NCI-H2227 (cell line): Measurements from ENCODE around the gene REEP6.
"Not testable (repeated sequence)": the region's sequence is repeated elsewhere in the genome, so short reads cannot be mapped to it uniquely, and the experiment has no call there.

Experiments used
- DNase-seq: peaks from one replicate; lab custom pipeline; 2025; ENCODE audit not compliant: unreplicated experiment; lab: John Stamatoyannopoulos, UW

Gene REEP6

GRCh38 chr19:1471515-1472160, 19.3 kb upstream of the REEP6 start:
- peak; percentile 36 for DNase-seq

- DNase-seq: no peak
These were observed 18.5 kb upstream of the REEP6 start for GRCh38 chr19:1472231-1473084.

- no peak for DNase-seq
These were observed 17.7 kb upstream of the REEP6 start for GRCh38 chr19:1473085-1473851.

DNA sequence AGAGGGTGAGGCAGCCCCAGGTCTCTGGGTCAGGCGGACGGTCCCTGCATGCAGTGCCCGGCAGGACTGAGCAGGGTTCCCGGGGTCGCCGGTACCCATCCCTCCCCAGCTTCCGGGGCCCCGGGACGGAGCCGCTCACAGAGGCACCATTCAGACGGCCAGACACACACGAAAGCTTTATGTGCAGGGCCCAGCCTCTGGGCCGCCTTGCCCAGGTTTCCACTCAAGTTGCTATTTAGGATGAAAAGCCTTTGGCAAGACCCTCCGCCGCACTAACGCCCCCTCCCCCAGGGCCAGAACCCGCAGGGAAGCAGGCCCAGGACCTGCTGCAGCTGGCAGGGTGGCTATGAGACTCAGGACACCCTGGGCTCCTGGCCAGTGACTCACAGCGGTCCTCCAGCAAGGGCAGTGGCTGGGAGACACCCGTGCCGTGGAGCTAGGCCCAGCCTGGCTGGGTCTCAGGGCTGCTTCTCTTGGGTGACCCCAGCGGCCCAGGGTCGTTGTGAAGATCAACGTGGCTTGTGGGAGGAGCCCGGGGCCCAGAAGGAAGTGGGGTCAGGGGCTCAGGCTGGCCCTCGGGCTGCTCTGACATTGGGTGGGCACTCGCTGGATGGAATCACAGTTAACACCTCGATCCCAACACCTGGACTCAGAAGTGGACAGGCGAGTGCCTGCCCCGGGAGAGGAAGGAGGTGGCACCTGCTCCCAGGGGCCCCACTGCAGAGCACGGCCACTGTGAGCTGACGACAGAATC, 16.8 kb upstream of the REEP6 start:
- DNase-seq: no peak

DNA sequence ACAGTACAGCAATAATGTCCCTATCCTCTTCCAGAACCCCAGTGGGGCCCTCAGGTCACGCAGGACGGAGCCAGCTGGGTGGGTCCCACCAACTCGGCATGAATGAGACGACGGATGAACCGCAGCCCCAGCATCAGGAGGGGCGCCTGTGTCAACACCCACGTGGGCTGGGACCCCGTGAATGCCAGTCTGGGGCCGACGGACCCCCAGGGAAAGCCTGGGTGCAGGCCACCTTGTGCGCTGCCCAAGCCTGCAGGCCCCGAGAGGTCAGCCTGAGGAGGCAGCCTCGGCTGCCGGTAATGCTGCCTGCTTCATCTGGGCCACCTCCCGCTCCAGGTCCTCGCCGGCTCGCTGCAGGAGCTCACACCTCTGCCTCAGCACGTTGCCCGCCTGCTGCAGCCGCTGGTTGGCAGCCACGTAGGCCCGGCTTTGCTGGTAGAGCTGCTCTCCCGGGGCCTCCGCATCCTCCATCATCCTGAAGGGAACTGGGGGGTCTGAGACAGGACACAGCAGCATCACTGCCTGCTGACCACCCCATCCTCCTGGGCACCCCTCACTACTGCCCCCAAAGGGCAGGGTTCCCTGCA, 16.1 kb upstream of the REEP6 start:
- DNase-seq: no peak

DNA sequence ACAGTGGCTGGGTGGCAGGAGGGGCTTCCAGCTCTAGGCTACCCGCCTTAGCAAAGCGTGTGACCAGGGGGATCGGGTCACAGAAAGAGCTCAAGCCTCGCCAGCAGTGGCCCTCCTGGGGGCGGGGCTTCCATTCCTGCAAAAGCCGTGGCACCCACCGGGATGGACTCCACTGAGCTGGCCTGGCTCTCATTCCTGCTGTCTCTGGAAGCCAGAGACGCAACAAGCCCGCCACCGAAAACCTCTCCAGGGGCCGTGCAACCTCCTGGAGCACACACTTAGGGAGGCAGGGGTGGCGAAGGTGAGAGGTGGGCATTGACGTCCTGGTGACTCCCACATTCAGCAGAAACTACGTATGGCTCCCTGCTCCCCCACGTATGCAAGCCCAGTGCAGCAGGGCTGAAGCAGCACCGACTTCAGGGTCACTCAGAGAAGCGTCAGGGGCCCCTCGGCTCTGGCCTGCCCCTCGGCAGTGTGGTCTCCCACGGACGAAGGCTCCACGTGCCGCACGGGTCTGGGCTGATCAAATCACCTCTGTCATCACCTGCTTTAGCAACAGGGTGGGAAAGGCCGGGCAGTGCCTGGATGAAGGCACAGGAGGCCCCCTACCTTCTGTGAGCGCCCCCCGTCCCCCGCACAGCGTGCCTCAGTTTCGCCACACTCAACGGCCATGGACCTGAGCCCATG, 15.1 kb upstream of the REEP6 start:
- no peak for DNase-seq

DNA sequence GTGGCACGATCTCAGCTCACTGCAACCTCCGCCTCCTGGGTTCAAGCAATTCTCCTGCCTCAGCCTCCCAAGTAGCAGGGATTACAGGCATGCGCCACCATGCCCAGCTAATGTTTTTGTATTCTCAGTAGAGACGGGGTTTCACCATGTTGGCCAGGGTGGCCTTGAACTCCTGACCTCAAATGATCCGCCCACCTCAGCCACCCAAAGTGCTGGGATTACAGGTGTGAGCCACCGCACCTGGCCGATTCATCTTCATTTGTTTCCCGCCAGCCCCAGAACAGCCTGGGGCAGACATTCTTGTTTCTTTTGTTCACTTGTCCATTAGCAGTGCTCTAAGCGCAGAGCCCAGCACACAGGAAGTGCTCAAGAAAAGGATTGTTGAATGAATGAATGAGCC, 13.9 kb upstream of the REEP6 start:
- DNase-seq: not testable (repeated sequence)

DNA sequence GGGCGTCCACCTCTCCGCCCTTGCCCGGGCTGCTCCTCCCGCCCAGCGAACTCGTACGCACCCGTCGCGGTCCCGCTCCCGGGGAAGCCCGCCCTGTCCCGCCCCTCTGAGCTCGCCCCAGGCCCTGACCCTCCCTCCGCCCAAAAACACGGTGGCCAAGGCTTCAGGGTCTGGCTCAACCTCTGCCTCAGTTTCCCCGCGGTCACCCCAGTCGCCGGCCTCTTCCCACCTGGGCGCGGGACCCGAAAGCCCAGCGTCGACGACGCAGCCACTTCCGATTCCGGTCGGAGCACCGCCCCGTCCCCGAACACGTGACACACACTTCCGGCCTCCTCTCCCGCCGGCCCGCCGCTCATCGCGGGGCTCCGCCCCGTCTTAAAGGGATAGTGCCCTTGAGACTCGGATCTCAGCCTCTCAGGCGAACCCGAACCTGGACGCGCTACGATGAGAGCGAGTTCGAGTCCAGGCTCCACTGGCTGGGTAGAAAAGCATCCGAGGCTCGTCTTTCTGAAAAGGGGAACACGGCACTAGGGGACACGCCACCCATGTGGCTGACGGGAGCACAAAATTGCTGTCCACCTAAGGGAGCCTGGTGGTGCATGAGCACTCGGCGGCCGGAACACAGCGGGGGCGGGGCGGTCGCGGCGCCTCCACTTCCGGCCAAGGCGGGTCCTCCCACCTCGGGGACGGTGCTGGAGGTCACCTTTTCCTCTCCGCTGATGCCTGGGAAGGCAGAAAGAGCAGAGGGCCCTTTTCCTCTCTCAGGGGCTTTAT, 11.9 kb upstream of the REEP6 start, which contains the start of gene C19orf25:
C19orf25 (minus strand) TSS at position 282 of the 774 bp plus-strand sequence. CDS start 312 bp downstream, outside the sequence.
- DNase-seq: peak; percentile 95

- no peak for DNase-seq
These were observed 9.6 kb upstream of the REEP6 start for GRCh38 chr19:1481224-1481892.

DNA sequence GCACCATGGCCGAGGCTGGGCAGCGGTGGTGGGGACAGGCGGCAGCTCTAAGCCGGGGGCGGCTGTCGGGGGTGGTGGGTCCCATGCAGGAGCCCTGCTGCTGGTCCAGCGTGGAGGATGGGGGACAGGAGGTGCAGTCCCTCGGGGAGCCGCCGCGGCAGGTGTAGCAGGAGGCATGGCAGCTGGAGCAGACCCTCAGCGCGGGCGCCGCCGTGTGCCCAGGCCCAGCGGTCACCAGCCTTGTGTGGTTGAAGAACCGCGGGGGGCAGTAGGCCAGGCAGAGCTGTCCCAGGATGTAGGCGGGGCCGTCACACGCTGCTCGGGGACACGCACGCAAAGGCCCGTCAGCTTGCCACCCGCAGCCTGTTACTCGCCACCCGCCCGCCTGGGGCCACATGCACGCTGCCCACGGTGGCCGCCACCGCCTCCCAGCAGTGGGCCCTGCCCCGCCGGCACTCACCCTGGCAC, 9.1 kb upstream of the REEP6 start:
- no peak for DNase-seq

DNA sequence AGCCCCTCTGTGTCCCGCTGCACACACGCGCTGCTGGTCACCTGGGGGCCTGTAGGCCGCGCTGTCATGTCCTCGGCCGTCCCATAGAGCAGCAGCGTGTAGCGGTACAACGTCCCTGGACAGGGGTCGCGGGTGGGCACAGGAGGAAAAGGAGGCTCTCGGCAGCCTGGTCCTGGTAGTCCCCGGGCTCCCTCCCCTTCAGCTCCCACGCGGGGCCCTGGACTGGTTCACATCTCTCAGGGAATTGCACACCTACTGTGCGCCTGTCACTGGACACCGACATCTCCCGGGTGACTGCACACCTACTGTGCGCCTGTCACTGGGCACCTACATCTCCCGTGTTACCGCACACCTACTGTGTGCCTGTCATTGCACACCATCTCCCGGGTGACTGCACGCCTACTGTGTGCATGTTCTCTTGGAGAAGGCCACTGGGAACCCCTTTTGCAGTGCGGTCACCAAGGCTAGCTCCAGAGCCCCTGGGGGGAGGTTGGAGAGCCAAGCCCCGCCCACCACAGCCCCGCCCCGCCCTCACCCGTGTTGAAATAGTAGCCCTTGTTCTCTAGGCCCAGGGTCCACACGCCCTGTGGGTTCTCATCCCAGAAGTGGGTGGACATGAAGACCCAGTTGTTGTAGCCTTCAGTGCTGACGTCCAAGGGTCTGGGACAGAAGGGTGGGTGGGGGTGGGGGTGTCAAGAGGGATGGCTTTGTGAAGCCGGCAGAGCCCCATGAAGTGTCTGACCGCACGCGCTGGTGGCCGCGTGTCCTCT, 8.4 kb upstream of the REEP6 start:
- no peak for DNase-seq

GRCh38 chr19:1483131-1483978, 7.6 kb upstream of the REEP6 start:
- no peak for DNase-seq

DNA sequence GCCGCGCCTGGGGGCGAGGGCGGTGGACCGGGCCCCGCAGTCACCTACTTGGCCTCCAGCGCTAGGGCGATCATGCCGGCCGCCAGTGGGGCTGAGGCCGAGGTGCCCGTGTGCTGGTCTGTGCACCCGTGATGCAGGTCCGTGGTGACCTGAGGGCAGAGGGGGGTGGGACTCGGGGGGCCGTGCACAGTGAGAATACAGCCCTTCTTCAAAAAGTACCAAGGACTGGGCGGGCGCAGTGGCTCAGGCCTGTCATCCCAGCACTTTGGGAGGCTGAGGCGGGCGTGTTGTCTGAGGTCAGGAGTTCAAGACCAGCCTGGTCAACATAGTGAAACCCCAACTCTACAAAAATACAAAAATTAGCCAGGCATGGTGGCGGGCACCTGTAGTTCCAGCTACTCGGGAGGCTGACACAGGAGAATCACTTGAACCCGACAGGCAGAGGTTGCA, 7.0 kb upstream of the REEP6 start:
- DNase-seq: no peak

DNA sequence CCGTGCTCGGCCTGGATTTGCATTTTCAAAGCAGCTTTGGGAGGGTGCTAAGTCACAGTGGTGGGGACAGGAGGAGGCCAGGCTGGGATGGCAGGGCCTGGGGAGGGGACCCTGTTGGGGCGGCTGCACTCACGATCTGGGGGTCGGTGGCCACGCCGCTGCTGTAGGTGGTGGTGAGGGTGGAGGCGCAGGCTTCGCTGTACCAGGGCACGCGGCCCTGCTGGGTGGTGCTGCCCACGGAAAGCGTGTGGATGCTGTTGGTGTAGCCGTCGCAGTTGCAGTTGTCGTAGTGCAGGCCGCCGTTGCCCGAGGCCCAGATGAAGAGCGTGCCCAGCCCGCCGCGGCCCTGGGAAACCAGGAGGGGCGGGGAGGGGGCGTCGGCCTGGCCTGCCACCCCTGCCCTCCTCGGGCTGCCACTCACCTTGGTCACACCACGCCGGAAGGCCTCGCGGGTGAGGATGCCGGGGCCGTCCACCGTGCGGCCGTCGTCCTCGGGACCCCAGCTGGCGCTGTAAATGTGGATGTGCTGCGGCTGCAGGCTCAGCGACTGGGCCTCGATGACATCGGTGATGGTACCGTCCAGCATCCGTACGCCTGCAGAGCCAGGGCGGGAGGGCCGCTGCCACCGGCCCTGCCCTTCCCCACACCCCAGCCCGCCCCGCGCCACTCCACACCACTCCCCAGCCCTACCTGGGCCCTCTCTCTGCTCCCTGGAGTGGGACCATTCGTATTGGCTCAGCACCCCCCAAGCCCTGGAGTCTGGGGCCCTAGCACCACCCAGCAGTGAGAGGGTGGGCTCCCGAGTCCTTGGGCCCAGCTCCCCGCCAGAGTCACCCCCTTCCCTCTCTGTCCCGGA, 4.0 kb upstream of the REEP6 start:
- DNase-seq: no peak

DNA sequence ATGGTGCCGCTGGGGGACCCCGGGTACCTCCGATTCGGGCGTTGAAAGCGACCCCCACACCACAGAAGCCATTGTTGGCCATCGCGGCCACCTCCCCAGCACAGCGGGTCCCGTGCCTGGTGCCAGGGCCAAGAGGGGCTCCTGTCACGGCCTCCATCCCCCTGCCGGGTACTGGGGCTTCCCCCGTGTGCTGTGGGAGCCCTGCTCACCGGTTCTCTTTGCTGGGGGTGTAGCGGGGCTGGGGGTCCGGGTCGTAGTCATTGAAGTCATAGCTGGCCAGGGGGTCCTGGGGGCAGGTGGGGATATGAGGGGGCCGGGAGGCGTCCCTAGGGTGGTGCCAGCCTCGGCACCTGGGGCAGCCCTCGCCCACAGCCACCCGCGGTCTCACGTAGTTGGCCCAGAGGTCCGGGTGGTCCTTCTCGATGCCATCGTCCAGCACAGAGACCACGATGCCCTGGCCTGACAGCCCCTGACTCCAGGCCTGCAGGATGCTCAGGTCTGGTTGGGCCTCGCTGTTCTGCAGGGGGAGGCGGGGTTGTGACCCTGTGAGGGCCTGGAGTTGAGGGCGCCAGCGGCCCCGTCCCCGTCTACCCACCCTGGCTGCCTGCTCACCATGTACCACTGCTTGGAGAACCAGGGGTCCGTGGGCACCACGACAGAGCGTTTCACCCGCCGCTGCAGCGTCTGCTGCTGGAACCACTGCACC, 3.3 kb upstream of the REEP6 start:
- DNase-seq: no peak
